Measurements from ENCODE around the gene VSNL1.

GRCh38 chr2:17689010-17689409, 148.5 kb downstream of the VSNL1 start:
- TF ChIP-seq SUZ12 (IDR thresholded peaks at IDR 0.05): no peak
- no peak for TF ChIP-seq SP1 (IDR thresholded peaks at IDR 0.05)
- TF ChIP-seq ELF4 (IDR thresholded peaks at IDR 0.05): no peak
- TF ChIP-seq HDGF (IDR thresholded peaks at IDR 0.05; ENCODE audit: borderline replicate concordance): no peak
- TF ChIP-seq FOXK2 (IDR thresholded peaks at IDR 0.05): no peak
- no peak for TF ChIP-seq ZNF384 (IDR thresholded peaks at IDR 0.05)
- no peak for TF ChIP-seq FOXA1 (IDR thresholded peaks at IDR 0.05)
- TF ChIP-seq LEF1 (IDR thresholded peaks at IDR 0.05; ENCODE audit: borderline replicate concordance): no peak
- TF ChIP-seq FOXM1 (IDR thresholded peaks at IDR 0.05; ENCODE audit: borderline replicate concordance): no peak
- TF ChIP-seq PKNOX1 (IDR thresholded peaks at IDR 0.05): no peak
